Fibroblast of lung (primary cell): ENCODE measurements around the gene CRYGA. TPM values are rescaled to one million over a fixed set of nuclear protein-coding genes. Genes with fewer than 3 reads are reported as not detected.
A peak's percentile ranks its signal among the peaks of the same experiment; 100 is the strongest.

Experiments
- DNase-seq, 2 donors: peaks; one replicate each; pipeline versions ENCODE4 v3.0.0 to v3.0.0-alpha.2; 2010; ENCODE audit warnings: low read depth in 2 of 2
- H2AFZ ChIP-seq: 2 replicates; pipeline ENCODE4 v1.5.1; 2012; ENCODE audit warnings: low read length, control low read depth, inconsistent platforms
- H3K27ac ChIP-seq: 2 replicates; pipeline ENCODE4 v1.5.1; 2011; ENCODE audit warnings: low read length, control low read depth; ENCODE audit not compliant: insufficient read depth
- H3K27me3 ChIP-seq: 2 replicates; pipeline ENCODE4 v1.5.1; 2011; ENCODE audit warnings: mild to moderate bottlenecking, low read length; ENCODE audit not compliant: control insufficient read depth, insufficient read depth
- H3K36me3 ChIP-seq: 2 replicates; pipeline ENCODE4 v1.5.1; 2011; ENCODE audit warnings: low read length; ENCODE audit not compliant: control insufficient read depth, insufficient read depth
- H3K4me1 ChIP-seq: 2 replicates; pipeline ENCODE4 v1.5.1; 2011; ENCODE audit warnings: low read length; ENCODE audit not compliant: control insufficient read depth, insufficient read depth; ENCODE audit errors: extremely low read depth
- H3K4me2 ChIP-seq: 2 replicates; pipeline ENCODE4 v1.5.1; 2011; ENCODE audit warnings: low read length, control low read depth; ENCODE audit not compliant: insufficient read depth; ENCODE audit errors: extremely low read depth
- H3K4me3 ChIP-seq, 4 experiments: fragments of 200-600 bp in 1 of 4; sonication (generic) in 1 of 4; replicated peaks in 1 of 4; 2 replicates each; pipeline ENCODE4 v1.5.1; 2011 to 2016; ENCODE audit warnings: low read length in 4 of 4, low read depth in 3 of 4, mild to moderate bottlenecking in 3 of 4, control low read depth in 2 of 4, inconsistent platforms in 1 of 4, mixed read lengths in 1 of 4; ENCODE audit not compliant: insufficient read depth in 1 of 4; ENCODE audit errors: control extremely low read depth in 1 of 4
- H3K79me2 ChIP-seq: 2 replicates; pipeline ENCODE4 v1.5.1; 2012; ENCODE audit warnings: mild to moderate bottlenecking, low read length, inconsistent platforms; ENCODE audit not compliant: control insufficient read depth, insufficient read depth
- H3K9ac ChIP-seq: 2 replicates; pipeline ENCODE4 v1.5.1; 2011; ENCODE audit warnings: mild to moderate bottlenecking, low read length, control low read depth; ENCODE audit not compliant: insufficient read depth
- H3K9me3 ChIP-seq: 2 replicates; pipeline ENCODE4 v1.5.1; 2012; ENCODE audit warnings: low read depth, low read length; ENCODE audit not compliant: control insufficient read depth, insufficient read depth
- H4K20me1 ChIP-seq: 2 replicates; pipeline ENCODE4 v1.5.1; 2011; ENCODE audit warnings: low read length; ENCODE audit not compliant: control insufficient read depth, insufficient read depth; ENCODE audit errors: extremely low read depth
- EZH2 ChIP-seq: IDR thresholded peaks from 2 replicates; pipeline ENCODE4 v1.5.1; 2012; ENCODE audit warnings: low read length, control low read depth, mild to moderate bottlenecking; ENCODE audit errors: missing control alignments
- polyA plus RNA-seq, 2 donors: library from polyadenylated mRNA; depleted of rRNA in 1 of 2; stranded (reverse) in 1 of 2; unstranded in 1 of 2; fragments of >200 nt; gene quantifications; 2 replicates each; pipeline ENCODE4 v1.2.1, GENCODE V29; 2011 to 2012; ENCODE audit warnings: missing spikeins in 1 of 2
- total RNA-seq: library from RNA; depleted of rRNA; stranded (reverse); fragments of >200 nt; gene quantifications from 2 replicates; pipeline ENCODE4 v1.2.1, GENCODE V29; 2014
- TF ChIP-seq, protein P1 (sequence below), 2 donors: IDR thresholded peaks in 1 of 2; conservative IDR thresholded peaks in 1 of 2; 1 replicate in 1 of 2; 2 replicates in 1 of 2; pipeline ENCODE4 v1.5.1; 2011 to 2012; ENCODE audit warnings: low read length in 2 of 2, control low read depth in 1 of 2, inconsistent platforms in 1 of 2, low read depth in 1 of 2, mild to moderate bottlenecking in 1 of 2

The CRYGA gene
- total and polyA plus RNA-seq, 2 donors (not counting 1 experiment from before 2014, with no cell fraction given) = not detected

DNA sequence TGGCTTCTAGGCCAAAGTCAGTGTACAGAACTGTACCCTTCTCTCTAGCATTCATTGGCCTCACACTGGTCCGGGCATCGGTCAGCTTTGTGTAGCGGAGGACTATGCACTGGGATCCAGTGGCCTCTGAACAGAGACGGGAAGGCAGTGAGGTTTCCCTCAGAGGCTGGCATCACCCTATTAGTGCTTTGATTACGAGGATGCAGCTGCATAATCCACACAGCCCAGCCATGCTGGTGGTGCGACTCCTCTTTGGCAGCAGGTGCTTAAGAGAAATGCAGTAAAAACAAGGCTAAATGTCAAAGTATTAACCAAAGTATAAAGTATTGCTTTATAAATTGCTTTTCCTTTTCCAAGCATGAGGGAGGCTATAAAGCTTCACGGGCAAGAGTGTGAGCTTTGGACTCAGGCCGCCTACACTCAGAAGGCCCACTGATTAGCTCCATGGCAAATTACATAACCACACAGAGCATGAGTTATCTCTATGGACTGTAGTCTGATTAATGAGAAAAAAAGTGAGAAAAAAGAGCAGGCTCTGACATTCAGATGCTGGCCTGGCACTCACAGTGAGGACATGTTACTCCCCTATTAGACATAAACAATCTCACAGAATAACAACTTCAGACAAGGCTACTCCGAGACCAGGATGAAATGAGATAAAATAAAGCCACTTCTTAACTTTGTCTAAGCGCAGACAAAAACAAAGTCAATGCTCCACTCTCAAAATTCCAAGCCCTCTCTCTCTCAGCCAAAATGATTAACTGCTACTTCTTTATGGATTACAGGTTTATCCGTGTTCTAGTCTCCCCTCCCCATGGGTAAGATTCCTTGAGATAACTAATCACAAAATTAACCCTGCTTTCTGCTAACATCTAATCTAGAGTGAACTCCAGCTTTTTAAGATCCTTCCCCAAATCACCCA, 27.3 kb downstream of the CRYGA start:
- Histone ChIP-seq H3K9ac (no peak overlapping the region), H3K27me3 (no peaks in the 10 kb centered on the region), H3K4me1 (no peaks in the 10 kb centered on the region), H3K4me3 (no peak overlapping the region), H2AFZ (no peak overlapping the region), H3K27ac (no peak overlapping the region), H3K4me2 (no peak overlapping the region), H4K20me1 (no peaks in the 10 kb centered on the region), H3K79me2 (no peaks in the 10 kb centered on the region), H3K36me3 (no peaks in the 10 kb centered on the region), H3K9me3 (no peaks in the 10 kb centered on the region)
- no peak for TF ChIP-seq EZH2
- TF ChIP-seq, protein P1, sequence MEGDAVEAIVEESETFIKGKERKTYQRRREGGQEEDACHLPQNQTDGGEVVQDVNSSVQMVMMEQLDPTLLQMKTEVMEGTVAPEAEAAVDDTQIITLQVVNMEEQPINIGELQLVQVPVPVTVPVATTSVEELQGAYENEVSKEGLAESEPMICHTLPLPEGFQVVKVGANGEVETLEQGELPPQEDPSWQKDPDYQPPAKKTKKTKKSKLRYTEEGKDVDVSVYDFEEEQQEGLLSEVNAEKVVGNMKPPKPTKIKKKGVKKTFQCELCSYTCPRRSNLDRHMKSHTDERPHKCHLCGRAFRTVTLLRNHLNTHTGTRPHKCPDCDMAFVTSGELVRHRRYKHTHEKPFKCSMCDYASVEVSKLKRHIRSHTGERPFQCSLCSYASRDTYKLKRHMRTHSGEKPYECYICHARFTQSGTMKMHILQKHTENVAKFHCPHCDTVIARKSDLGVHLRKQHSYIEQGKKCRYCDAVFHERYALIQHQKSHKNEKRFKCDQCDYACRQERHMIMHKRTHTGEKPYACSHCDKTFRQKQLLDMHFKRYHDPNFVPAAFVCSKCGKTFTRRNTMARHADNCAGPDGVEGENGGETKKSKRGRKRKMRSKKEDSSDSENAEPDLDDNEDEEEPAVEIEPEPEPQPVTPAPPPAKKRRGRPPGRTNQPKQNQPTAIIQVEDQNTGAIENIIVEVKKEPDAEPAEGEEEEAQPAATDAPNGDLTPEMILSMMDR (conservative IDR thresholded peaks at IDR 0.05 in 1 of 2, IDR thresholded peaks at IDR 0.05 in 1 of 2; ENCODE audit: low read depth in 1 of 2, low read length in 2 of 2) = no peak
- DNase-seq = peak in 1 of 2 donors; percentile 59

DNA sequence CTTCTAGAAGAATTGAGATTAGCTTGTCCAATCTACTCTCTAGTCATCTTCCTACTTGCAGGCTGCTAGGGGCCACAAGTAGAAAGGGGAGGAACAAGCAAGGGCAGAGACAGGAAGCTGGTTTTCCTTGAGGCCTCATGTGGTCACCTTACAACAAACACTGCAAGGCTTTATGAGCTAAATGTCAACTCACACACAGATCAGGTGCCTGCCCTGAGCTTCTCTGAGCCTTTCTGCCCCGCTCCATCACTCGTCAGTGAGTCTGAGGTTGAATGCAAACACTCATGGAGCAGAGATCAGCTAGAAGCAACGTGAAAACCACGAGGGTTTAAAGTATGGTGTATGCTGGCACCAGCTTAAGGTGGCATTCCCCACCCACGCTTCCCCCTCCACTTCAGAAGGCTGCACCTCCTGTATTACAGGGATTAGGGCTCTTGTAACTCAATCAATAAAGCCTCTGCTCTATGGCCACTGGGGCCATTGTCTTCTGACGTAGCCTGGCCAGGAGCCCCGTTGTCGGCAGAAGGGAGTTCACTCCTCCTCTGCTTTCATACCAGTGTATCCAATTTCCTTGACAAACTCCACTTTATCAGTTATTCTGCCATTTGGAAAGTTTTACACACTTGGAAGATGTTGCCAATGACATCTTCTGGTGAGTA, 28.3 kb downstream of the CRYGA start:
- Histone ChIP-seq H3K9me3 (no peaks in the 10 kb centered on the region), H3K79me2 (no peaks in the 10 kb centered on the region), H4K20me1 (no peaks in the 10 kb centered on the region), H3K27ac (no peak overlapping the region), H3K27me3 (no peaks in the 10 kb centered on the region), H3K36me3 (no peaks in the 10 kb centered on the region), H3K4me2 (no peak overlapping the region), H2AFZ (no peak overlapping the region), H3K9ac (no peak overlapping the region), H3K4me1 (no peaks in the 10 kb centered on the region), H3K4me3 (no peak overlapping the region)
- no peak for DNase-seq
- no peak for TF ChIP-seq EZH2
- TF ChIP-seq, protein P1 (conservative IDR thresholded peaks at IDR 0.05 in 1 of 2, IDR thresholded peaks at IDR 0.05 in 1 of 2; ENCODE audit: low read depth in 1 of 2, low read length in 2 of 2) = no peak

DNA sequence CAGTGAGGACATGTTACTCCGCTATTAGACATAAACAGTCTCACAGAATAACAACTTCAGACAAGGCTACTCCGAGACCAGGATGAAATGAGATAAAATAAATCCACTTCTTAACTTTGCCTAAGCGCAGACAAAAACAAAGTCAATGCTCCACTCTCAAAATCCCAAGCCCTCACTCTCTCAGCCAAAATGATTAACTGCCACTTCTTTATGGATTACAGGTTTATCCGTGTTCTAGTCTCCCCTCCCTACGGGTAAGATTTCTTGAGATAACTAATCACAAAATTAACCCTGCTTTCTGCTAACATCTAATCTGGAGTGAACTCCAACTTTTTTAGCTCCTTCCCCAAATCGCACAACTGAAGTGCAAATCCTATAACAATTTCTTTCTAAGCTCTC, 32.7 kb downstream of the CRYGA start:
- Histone ChIP-seq H3K79me2 (no peaks in the 10 kb centered on the region), H3K36me3 (no peaks in the 10 kb centered on the region), H3K27ac (no peak overlapping the region), H3K4me1 (no peaks in the 10 kb centered on the region), H3K4me3 (no peak overlapping the region), H3K27me3 (no peaks in the 10 kb centered on the region), H4K20me1 (no peaks in the 10 kb centered on the region), H3K9me3 (no peaks in the 10 kb centered on the region), H2AFZ (no peak overlapping the region), H3K9ac (no peak overlapping the region), H3K4me2 (no peak overlapping the region)
- no peak for TF ChIP-seq EZH2
- TF ChIP-seq, protein P1 (conservative IDR thresholded peaks at IDR 0.05 in 1 of 2, IDR thresholded peaks at IDR 0.05 in 1 of 2; ENCODE audit: low read depth in 1 of 2, low read length in 2 of 2) = no peak
- no peak for DNase-seq
